Neuronal stem cell (in vitro differentiated cells): ENCODE measurements around the gene SSBP2.

ENCODE experiments used
- DNase-seq: peaks from one replicate; pipeline ENCODE4 v3.0.0-alpha.2; 2013; ENCODE audit warnings: low spot score
- H2AFZ ChIP-seq: one replicate; pipeline ENCODE4 v1.6.1; 2013; ENCODE audit warnings: mild to moderate bottlenecking, low read length, inconsistent platforms
- H2AK5ac ChIP-seq: 2 replicates; pipeline ENCODE4 v1.6.1; 2013; ENCODE audit warnings: low read depth, mild to moderate bottlenecking, inconsistent platforms, low read length, moderate library complexity, mixed read lengths
- H2BK120ac ChIP-seq: 2 replicates; pipeline ENCODE4 v1.6.1; 2013; ENCODE audit warnings: low read depth, mild to moderate bottlenecking, inconsistent platforms, low read length, moderate library complexity, mixed read lengths
- H2BK12ac ChIP-seq: one replicate; pipeline ENCODE4 v1.6.1; 2013; ENCODE audit warnings: low read length, inconsistent platforms
- H2BK15ac ChIP-seq: 2 replicates; pipeline ENCODE4 v1.6.1; 2013; ENCODE audit warnings: mild to moderate bottlenecking, low read length, inconsistent platforms, mixed read lengths
- H2BK5ac ChIP-seq: one replicate; pipeline ENCODE4 v1.6.1; 2013; ENCODE audit warnings: inconsistent platforms, mild to moderate bottlenecking, low read length, moderate library complexity
- H3K14ac ChIP-seq: one replicate; pipeline ENCODE4 v1.6.1; 2013; ENCODE audit warnings: low read length, inconsistent platforms
- H3K18ac ChIP-seq: 2 replicates; pipeline ENCODE4 v1.6.1; 2013; ENCODE audit warnings: low read length, inconsistent platforms
- H3K23ac ChIP-seq: 2 replicates; pipeline ENCODE4 v1.6.1; 2013; ENCODE audit warnings: low read depth, mild to moderate bottlenecking, mixed read lengths, low read length, inconsistent platforms; ENCODE audit not compliant: poor library complexity
- H3K27ac ChIP-seq: replicated peaks from 3 replicates; pipeline ENCODE4 v1.5.1; 2013; ENCODE audit warnings: low read length, inconsistent platforms
- H3K27me3 ChIP-seq, 3 experiments: 2 replicates each; pipeline ENCODE4 v1.6.1; 2013; ENCODE audit warnings: low read length in 3 of 3, mild to moderate bottlenecking in 2 of 3, inconsistent platforms in 1 of 3, low read depth in 1 of 3, mixed read lengths in 1 of 3, moderate library complexity in 1 of 3; ENCODE audit not compliant: control insufficient read depth in 3 of 3, insufficient read depth in 3 of 3
- H3K36me3 ChIP-seq, 2 donors: replicated peaks in 1 of 2; 2 replicates each; pipeline ENCODE4 v1.6.1; 2013; ENCODE audit warnings: low read length in 2 of 2; ENCODE audit not compliant: control insufficient read depth in 2 of 2, insufficient read depth in 2 of 2
- H3K4ac ChIP-seq: 2 replicates; pipeline ENCODE4 v1.6.1; 2013; ENCODE audit warnings: inconsistent platforms, mild to moderate bottlenecking, low read length, moderate library complexity
- H3K4me1 ChIP-seq, 2 donors: 1 replicate in 1 of 2; 2 replicates in 1 of 2; pipeline ENCODE4 v1.6.1; 2013; ENCODE audit warnings: low read length in 2 of 2, low read depth in 1 of 2; ENCODE audit not compliant: control insufficient read depth in 2 of 2, insufficient read depth in 1 of 2
- H3K4me2 ChIP-seq: one replicate; pipeline ENCODE4 v1.6.1; 2013; ENCODE audit warnings: mild to moderate bottlenecking, low read length, inconsistent platforms; ENCODE audit not compliant: insufficient read depth, poor library complexity, severe bottlenecking
- H3K4me3 ChIP-seq, 2 donors: 2 replicates each; pipeline ENCODE4 v1.5.1; 2013; ENCODE audit warnings: low read length in 2 of 2, mild to moderate bottlenecking in 2 of 2, inconsistent platforms in 1 of 2, moderate library complexity in 1 of 2
- H3K79me1 ChIP-seq: one replicate; pipeline ENCODE4 v1.6.1; 2013; ENCODE audit warnings: low read depth, mild to moderate bottlenecking, inconsistent platforms, low read length, moderate library complexity
- H3K9ac ChIP-seq: one replicate; pipeline ENCODE4 v1.6.1; 2013; ENCODE audit warnings: mild to moderate bottlenecking, low read depth, low read length, inconsistent platforms; ENCODE audit not compliant: poor library complexity
- H3K9me3 ChIP-seq, 2 donors: replicated peaks in 1 of 2; 2 replicates each; pipeline versions ENCODE3 to v1.6.1; 2013; ENCODE audit warnings: low read length in 2 of 2, mild to moderate bottlenecking in 2 of 2, inconsistent platforms in 1 of 2, low read depth in 1 of 2, mixed read lengths in 1 of 2, moderate library complexity in 1 of 2; ENCODE audit not compliant: control insufficient read depth in 2 of 2, insufficient read depth in 1 of 2
- H4K8ac ChIP-seq: one replicate; pipeline ENCODE4 v1.6.1; 2013; ENCODE audit warnings: low read depth, mild to moderate bottlenecking, inconsistent platforms, low read length, moderate library complexity
- H4K91ac ChIP-seq: one replicate; pipeline ENCODE4 v1.6.1; 2013; ENCODE audit warnings: low read length, low read depth, mild to moderate bottlenecking, inconsistent platforms; ENCODE audit not compliant: poor library complexity
- WGBS, 2 donors: extraction: QIAGEN DNeasy Blood & Tissue Kit; methylation state at CpG; one replicate each; pipeline ENCODE4 v1.1.7; 2013; ENCODE audit warnings: missing lambda C conversion rate in 2 of 2, mixed read lengths in 1 of 2; ENCODE audit not compliant: insufficient read length in 2 of 2, insufficient replicate concordance in 1 of 2; ENCODE audit errors: extremely low coverage in 2 of 2; 5-methylcytosine and 5-hydroxymethylcytosine counted together

Gene SSBP2

GRCh38 chr5:81544351-81545018, 206.4 kb downstream of the SSBP2 start:
- no peak overlapping the region for H4K8ac ChIP-seq
- H3K4me2 ChIP-seq = no peak overlapping the region
- H3K4ac ChIP-seq = no peak overlapping the region
- H2AFZ ChIP-seq = no peak overlapping the region
- peaks cover 0 to 8% of the 10 kb centered on the region in 2 donors for H3K9me3 ChIP-seq
- no peak overlapping the region for H2BK120ac ChIP-seq
- H2AK5ac ChIP-seq = no peak overlapping the region
- H3K79me1 ChIP-seq = peaks cover 2% of the 10 kb centered on the region
- no peak overlapping the region for H3K4me3 ChIP-seq
- no peak for DNase-seq
- no peak overlapping the region for H3K14ac ChIP-seq
- no peak overlapping the region for H3K23ac ChIP-seq
- H2BK5ac ChIP-seq = no peak overlapping the region
- peaks cover 2 to 22% of the 10 kb centered on the region in 2 donors for H3K36me3 ChIP-seq
- H3K18ac ChIP-seq = no peak overlapping the region
- peaks cover 0 to 3% of the 10 kb centered on the region in 2 donors for H3K4me1 ChIP-seq
- H3K9ac ChIP-seq = no peak overlapping the region
- no peak overlapping the region for H2BK15ac ChIP-seq
- H2BK12ac ChIP-seq = no peak overlapping the region
- WGBS, 2 donors = no CpG with 5 or more reads among the region's 1 CpG
- H4K91ac ChIP-seq = no peak overlapping the region
- no peak overlapping the region for H3K27ac ChIP-seq
- H3K27me3 ChIP-seq = no peaks in the 10 kb centered on the region

GRCh38 chr5:81542242-81542641, 208.7 kb downstream of the SSBP2 start:
- no peak overlapping the region for H2BK12ac ChIP-seq
- no peaks in the 10 kb centered on the region for H3K79me1 ChIP-seq
- no CpG with 5 or more reads among the region's 1 CpG for WGBS, 2 donors
- no peak overlapping the region for H3K14ac ChIP-seq
- no peak overlapping the region for H4K91ac ChIP-seq
- H3K4ac ChIP-seq = no peak overlapping the region
- H2BK15ac ChIP-seq = no peak overlapping the region
- H3K27me3 ChIP-seq = no peaks in the 10 kb centered on the region
- H3K18ac ChIP-seq = no peak overlapping the region
- H3K4me1 ChIP-seq = peaks cover 0 to 3% of the 10 kb centered on the region in 2 donors
- no peak overlapping the region for H3K23ac ChIP-seq
- H3K4me2 ChIP-seq = no peak overlapping the region
- no peak overlapping the region for H2BK120ac ChIP-seq
- no peak overlapping the region for H3K4me3 ChIP-seq
- no peak overlapping the region for H4K8ac ChIP-seq
- no peak overlapping the region for H3K27ac ChIP-seq
- H2BK5ac ChIP-seq = no peak overlapping the region
- no peak overlapping the region for H2AK5ac ChIP-seq
- peaks cover 0 to 12% of the 10 kb centered on the region in 2 donors for H3K9me3 ChIP-seq
- no peak overlapping the region for H3K9ac ChIP-seq
- DNase-seq = no peak
- peaks cover 2 to 21% of the 10 kb centered on the region in 2 donors for H3K36me3 ChIP-seq
- H2AFZ ChIP-seq = no peak overlapping the region

DNA sequence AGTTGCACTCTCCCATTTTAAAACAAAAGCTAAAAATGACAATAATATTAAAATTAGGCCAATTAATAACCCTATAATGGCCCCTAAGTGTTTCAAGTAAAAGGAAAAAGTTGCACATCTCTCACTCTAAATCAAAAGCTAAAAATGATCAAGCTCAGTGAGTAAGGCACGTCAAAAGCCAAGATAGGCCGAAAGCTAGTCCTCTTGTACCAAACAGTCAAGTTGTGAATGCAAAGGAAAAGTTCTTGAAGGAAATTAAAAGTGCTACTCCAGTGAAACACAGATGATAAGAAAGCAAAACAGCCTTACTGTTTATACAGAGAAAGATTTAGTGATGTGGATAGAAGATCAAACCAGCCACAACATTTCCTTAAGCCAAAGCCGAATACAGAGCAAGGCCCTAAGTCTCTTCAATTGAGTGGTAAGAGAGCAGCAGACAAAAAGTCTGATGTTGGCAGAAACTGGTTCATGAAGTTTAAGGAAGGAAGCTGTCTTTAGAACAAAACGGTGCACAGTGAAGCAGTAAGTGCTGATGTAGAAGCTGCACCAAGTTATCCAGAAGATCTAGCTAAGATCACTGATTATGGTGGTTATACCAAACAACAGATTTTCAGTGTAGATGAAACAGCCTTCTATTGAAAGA, 212.9 kb downstream of the SSBP2 start:
- Histone ChIP-seq H3K4me3 (no peak overlapping the region), H2BK15ac (no peak overlapping the region), H3K18ac (no peak overlapping the region), H2BK120ac (no peak overlapping the region), H3K79me1 (no peaks in the 10 kb centered on the region), H3K4me2 (no peak overlapping the region), H2AK5ac (no peak overlapping the region), H3K9ac (no peak overlapping the region), H3K27ac (no peak overlapping the region), H3K4ac (no peak overlapping the region), H3K36me3 (peaks cover 0 to 19% of the 10 kb centered on the region in 2 donors), H2BK12ac (no peak overlapping the region), H2BK5ac (no peak overlapping the region), H2AFZ (no peak overlapping the region), H4K91ac (no peak overlapping the region), H3K27me3 (no peaks in the 10 kb centered on the region), H3K23ac (no peak overlapping the region), H3K14ac (no peak overlapping the region), H4K8ac (no peak overlapping the region), H3K4me1 (no peaks in the 10 kb centered on the region), H3K9me3 (peaks cover 0 to 10% of the 10 kb centered on the region in 2 donors)
- no CpG with 5 or more reads among the region's 4 CpGs for WGBS, 2 donors
- DNase-seq = no peak

DNA sequence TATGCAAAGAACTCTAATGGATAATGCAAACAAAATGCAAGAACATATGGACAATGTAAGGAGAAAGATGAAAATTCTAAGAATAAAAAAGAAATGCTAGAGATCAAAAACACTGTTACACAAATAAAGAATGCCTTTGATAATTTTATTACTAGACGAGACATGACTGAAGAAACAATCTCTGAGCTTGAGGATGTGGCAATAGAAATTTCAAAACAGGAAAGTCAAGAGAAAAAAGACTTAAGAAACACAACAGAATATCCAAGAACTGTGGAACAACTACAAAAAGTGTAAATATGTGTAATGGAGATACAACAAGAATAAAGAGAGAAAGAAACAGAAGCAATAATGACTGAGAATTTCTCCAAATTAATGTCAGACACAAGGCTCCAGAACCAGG, 216.5 kb downstream of the SSBP2 start:
- H3K4me1 ChIP-seq = no peaks in the 10 kb centered on the region
- no peak overlapping the region for H3K4me2 ChIP-seq
- H3K9me3 ChIP-seq = peaks cover 0 to 4% of the 10 kb centered on the region in 2 donors
- no peak overlapping the region for H2AFZ ChIP-seq
- H2BK12ac ChIP-seq = no peak overlapping the region
- no peak overlapping the region for H3K4ac ChIP-seq
- no peak overlapping the region for H3K18ac ChIP-seq
- no peak overlapping the region for H3K14ac ChIP-seq
- H4K91ac ChIP-seq = no peak overlapping the region
- H2BK5ac ChIP-seq = no peak overlapping the region
- no peaks in the 10 kb centered on the region for H3K79me1 ChIP-seq
- no peaks in the 10 kb centered on the region for H3K27me3 ChIP-seq
- DNase-seq = no peak
- no peak overlapping the region for H3K4me3 ChIP-seq
- no CpG with 5 or more reads among the region's 1 CpG for WGBS, 2 donors
- H4K8ac ChIP-seq = no peak overlapping the region
- no peak overlapping the region for H3K9ac ChIP-seq
- H3K36me3 ChIP-seq = peaks cover 0 to 16% of the 10 kb centered on the region in 2 donors
- H3K27ac ChIP-seq = no peak overlapping the region
- no peak overlapping the region for H2BK120ac ChIP-seq
- no peak overlapping the region for H2BK15ac ChIP-seq
- no peak overlapping the region for H3K23ac ChIP-seq
- no peak overlapping the region for H2AK5ac ChIP-seq
